Peyer's patch (tissue), 4 donors: ENCODE measurements around the gene CACNA1G.

Source experiments
- POLR2A ChIP-seq, 2 donors: fragments of 450-650 bp; IDR thresholded peaks; one replicate each; pipeline ENCODE4 v1.5.1; 2017; ENCODE audit warnings: antibody characterized with exemption in 2 of 2, mild to moderate bottlenecking in 2 of 2, moderate library complexity in 2 of 2
- TF ChIP-seq, protein P1 (sequence below), 6 experiments: fragments of 450-650 bp in 4 of 6; fragments of 200-600 bp in 2 of 6; sonication (generic) in 1 of 6; IDR thresholded peaks; one replicate each; pipeline ENCODE4 v1.5.1; 2017 to 2019; ENCODE audit warnings: antibody characterized with exemption in 6 of 6, mild to moderate bottlenecking in 3 of 6, moderate library complexity in 1 of 6

DNA sequence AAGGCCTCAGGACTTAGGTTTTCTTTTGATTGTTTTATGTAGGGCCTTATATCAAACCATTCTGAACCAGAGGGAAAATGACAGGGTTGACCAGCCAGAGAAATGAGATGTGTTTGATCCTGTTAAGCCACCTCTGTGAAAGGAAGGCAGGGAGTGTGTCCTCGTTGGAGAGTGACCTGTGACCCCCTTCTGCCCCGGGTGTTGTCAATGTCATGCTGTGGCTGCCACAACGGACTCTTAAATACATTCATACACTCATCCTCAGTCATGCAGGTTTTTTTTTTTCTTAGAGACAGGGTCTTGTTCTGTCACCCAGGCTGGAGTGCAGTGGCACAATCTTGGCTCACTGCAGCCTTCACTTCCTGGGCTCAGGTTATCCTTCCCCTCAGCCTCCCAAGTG is 46.1 kb upstream of the CACNA1G start:
- TF ChIP-seq, protein P1, sequence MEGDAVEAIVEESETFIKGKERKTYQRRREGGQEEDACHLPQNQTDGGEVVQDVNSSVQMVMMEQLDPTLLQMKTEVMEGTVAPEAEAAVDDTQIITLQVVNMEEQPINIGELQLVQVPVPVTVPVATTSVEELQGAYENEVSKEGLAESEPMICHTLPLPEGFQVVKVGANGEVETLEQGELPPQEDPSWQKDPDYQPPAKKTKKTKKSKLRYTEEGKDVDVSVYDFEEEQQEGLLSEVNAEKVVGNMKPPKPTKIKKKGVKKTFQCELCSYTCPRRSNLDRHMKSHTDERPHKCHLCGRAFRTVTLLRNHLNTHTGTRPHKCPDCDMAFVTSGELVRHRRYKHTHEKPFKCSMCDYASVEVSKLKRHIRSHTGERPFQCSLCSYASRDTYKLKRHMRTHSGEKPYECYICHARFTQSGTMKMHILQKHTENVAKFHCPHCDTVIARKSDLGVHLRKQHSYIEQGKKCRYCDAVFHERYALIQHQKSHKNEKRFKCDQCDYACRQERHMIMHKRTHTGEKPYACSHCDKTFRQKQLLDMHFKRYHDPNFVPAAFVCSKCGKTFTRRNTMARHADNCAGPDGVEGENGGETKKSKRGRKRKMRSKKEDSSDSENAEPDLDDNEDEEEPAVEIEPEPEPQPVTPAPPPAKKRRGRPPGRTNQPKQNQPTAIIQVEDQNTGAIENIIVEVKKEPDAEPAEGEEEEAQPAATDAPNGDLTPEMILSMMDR (IDR thresholded peaks at IDR 0.05) = no peak
- TF ChIP-seq POLR2A (IDR thresholded peaks at IDR 0.05) = no peak
